Mucosa of stomach (tissue), 1 donor: ENCODE results near the gene SCML1.

ENCODE experiments used
- H3K27me3 ChIP-seq: one replicate; pipeline ENCODE4 v1.7.0; 2013; ENCODE audit warnings: mild to moderate bottlenecking, low read length; ENCODE audit not compliant: control insufficient read depth, insufficient read depth
- H3K36me3 ChIP-seq: one replicate; pipeline ENCODE4 v1.7.0; 2013; ENCODE audit warnings: low read length; ENCODE audit not compliant: control insufficient read depth, insufficient read depth
- H3K4me1 ChIP-seq: one replicate; pipeline ENCODE4 v1.7.0; 2013; ENCODE audit warnings: mild to moderate bottlenecking, low read length; ENCODE audit not compliant: control insufficient read depth, insufficient read depth
- H3K4me3 ChIP-seq: one replicate; pipeline ENCODE4 v1.7.0; 2013; ENCODE audit warnings: low read length
- H3K9ac ChIP-seq: one replicate; pipeline ENCODE4 v1.7.0; 2013; ENCODE audit warnings: mild to moderate bottlenecking, low read length, moderate library complexity
- H3K9me3 ChIP-seq: one replicate; pipeline ENCODE4 v1.7.0; 2013; ENCODE audit warnings: mild to moderate bottlenecking, low read length, moderate library complexity; ENCODE audit not compliant: control insufficient read depth
- donor health status: Pancreatic carcinoma.

The SCML1 gene

GRCh38 chrX:17718649-17719165 lies 18.6 kb upstream of the SCML1 start:
- H3K9ac ChIP-seq = no peak overlapping the region
- H3K4me3 ChIP-seq = no peak overlapping the region
- no peaks in the 10 kb centered on the region for H3K4me1 ChIP-seq
- no peaks in the 10 kb centered on the region for H3K27me3 ChIP-seq
- no peaks in the 10 kb centered on the region for H3K36me3 ChIP-seq
- no peaks in the 10 kb centered on the region for H3K9me3 ChIP-seq

- Histone ChIP-seq H3K27me3 (no peaks in the 10 kb centered on the region), H3K36me3 (no peaks in the 10 kb centered on the region)
These were observed 17.6 kb upstream of the SCML1 start for GRCh38 chrX:17719711-17720110.

GRCh38 chrX:17721715-17722114 lies 15.6 kb upstream of the SCML1 start:
- Histone ChIP-seq H3K27me3 (no peaks in the 10 kb centered on the region), H3K9me3 (no peaks in the 10 kb centered on the region), H3K4me1 (no peaks in the 10 kb centered on the region), H3K36me3 (no peaks in the 10 kb centered on the region), H3K4me3 (no peak overlapping the region), H3K9ac (no peak overlapping the region)

More at GRCh38 chrX:17719711-17720110, 17.6 kb upstream of the SCML1 start:
- Histone ChIP-seq H3K4me3 (no peak overlapping the region), H3K9ac (no peak overlapping the region), H3K4me1 (no peaks in the 10 kb centered on the region), H3K9me3 (no peaks in the 10 kb centered on the region)

- H3K4me3 ChIP-seq = no peak overlapping the region
- H3K9ac ChIP-seq = no peak overlapping the region
- no peaks in the 10 kb centered on the region for H3K27me3 ChIP-seq
- no peaks in the 10 kb centered on the region for H3K4me1 ChIP-seq
- no peaks in the 10 kb centered on the region for H3K36me3 ChIP-seq
- H3K9me3 ChIP-seq = no peaks in the 10 kb centered on the region
These were observed 12.1 kb upstream of the SCML1 start for GRCh38 chrX:17725181-17725580.

DNA sequence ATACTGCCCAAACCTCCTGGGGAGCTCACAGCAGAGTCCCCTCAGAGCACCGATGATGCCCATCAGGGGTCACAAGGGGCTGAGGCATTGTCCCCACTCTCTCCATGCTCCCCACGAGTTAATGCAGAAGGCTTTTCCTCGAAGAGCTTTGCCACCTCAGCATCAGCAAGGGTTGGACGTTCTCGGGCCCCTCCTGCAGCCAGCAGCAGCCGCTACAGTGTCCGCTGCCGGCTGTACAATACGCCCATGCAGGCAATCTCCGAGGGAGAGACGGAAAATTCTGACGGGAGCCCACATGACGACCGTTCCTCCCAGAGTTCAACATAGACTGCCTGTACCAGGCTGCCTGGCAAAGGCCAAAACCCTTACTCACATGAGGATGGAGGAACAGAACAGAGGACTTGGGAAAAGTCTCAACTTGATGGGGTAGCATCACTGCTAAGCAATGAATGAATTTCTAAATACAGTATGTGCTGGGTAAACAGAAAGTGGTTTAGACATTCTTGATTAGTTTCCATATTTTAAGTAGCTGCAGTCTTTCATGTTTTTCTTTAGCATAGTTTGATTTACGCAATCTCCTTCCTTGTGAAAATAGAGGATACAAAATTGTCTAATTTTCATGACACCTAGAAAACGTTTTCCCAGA lies 5.0 kb upstream of the SCML1 start:
- Histone ChIP-seq H3K4me1 (no peaks in the 10 kb centered on the region), H3K9ac (no peak overlapping the region), H3K36me3 (no peaks in the 10 kb centered on the region), H3K9me3 (no peaks in the 10 kb centered on the region), H3K27me3 (no peaks in the 10 kb centered on the region), H3K4me3 (no peak overlapping the region)

DNA sequence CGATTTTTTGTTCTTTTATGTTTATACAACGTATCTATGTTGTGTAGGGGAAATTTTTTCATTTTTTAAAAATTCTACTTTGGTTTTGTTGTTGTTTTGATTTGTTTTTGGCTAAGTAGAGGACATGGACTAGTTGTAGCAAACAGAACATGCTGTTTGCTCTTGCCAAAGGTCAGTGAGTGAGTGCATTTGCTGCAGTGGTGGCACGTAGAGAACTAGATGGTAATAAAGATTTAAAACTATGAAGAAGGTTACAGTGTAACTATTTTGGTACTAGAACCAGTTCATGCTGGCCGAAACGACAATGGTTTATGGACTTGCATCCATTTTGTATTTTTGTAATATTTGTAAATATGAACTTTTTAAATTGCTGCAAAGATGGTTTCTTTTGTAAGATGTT lies 1.9 kb upstream of the SCML1 start:
- H3K9me3 ChIP-seq = no peaks in the 10 kb centered on the region
- no peak overlapping the region for H3K9ac ChIP-seq
- no peaks in the 10 kb centered on the region for H3K27me3 ChIP-seq
- no peak overlapping the region for H3K4me3 ChIP-seq
- no peaks in the 10 kb centered on the region for H3K4me1 ChIP-seq
- H3K36me3 ChIP-seq = no peaks in the 10 kb centered on the region

DNA sequence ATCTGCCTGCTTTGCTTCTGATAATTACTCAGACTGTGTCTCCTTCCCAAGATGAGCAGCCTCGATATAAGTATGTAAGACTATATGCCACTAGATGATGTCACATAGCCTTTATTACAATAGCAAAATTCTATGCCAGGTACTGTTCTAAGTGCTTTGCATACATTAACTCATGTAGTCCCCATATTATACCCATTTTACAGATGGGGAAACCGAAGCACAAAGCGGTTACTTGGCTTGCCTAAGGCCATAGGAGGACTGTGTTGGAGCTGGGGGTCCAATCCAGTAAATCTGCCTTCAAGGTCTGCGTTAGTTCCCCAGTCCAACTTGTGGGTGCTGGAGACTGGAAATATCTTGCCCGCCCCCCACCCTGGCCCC lies 826 bp upstream of the SCML1 start:
- peak overlapping the region; percentile 28 for H3K9ac ChIP-seq
- no peaks in the 10 kb centered on the region for H3K9me3 ChIP-seq
- H3K27me3 ChIP-seq = no peaks in the 10 kb centered on the region
- no peaks in the 10 kb centered on the region for H3K36me3 ChIP-seq
- H3K4me3 ChIP-seq = peak overlapping the region; percentile 36
- no peaks in the 10 kb centered on the region for H3K4me1 ChIP-seq

DNA sequence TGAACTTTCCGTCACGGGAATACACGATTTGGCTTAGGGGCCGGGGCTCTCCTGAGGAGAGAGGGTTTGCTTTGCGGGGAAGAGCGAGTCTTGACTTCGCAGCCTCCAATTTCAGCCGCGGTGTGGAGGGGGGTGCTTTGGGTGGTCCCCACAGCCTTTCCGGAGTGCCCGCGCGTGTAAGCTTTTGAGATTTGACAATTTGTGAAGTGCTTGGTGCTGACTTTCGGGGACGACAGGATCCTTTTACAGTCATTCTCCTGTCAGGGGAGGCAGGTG lies 355 bp downstream of the SCML1 start:
- Histone ChIP-seq H3K4me3 (peak overlapping the region; percentile 51), H3K36me3 (no peaks in the 10 kb centered on the region), H3K27me3 (no peaks in the 10 kb centered on the region), H3K4me1 (no peaks in the 10 kb centered on the region), H3K9me3 (no peaks in the 10 kb centered on the region), H3K9ac (peak overlapping the region; percentile 80)

DNA sequence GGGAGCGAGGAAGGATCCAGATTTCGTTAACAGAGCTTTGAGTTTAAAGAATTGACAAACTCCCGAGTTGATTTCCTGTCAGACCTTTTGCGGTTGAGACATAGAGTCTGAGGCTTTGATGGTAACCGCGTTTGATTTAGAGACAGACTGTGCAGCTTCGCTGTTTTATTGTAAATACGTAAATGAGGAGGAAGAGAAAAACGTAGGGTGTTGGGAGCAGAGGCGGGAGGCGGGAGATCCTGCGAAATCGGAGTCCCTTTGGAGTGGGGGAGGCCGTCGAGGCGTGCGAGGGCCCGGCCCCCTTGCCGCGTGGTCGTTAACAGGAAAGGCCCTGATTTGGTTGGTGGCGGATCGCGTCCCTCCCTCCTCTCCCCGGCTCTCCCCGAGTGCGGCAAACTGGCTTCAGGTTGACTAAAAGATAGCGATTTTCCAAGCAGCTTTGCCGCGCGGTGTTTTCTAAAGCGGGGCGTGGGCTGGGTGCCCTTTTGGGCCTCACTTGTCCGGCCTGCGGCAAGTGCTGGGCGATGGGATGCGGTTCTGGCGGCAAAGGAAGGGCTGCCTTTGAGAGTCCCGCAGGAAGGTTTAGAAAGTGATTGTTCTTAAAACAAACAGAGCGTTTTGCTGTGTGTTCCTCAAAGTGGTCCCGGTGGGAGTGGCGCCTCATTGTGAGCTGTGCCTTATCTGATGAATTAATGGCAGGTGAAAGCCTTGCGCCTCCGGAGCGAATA lies 857 bp downstream of the SCML1 start:
- Histone ChIP-seq H3K27me3 (no peaks in the 10 kb centered on the region), H3K4me1 (no peaks in the 10 kb centered on the region), H3K9me3 (no peaks in the 10 kb centered on the region), H3K4me3 (peak overlapping the region; percentile 51), H3K9ac (peak overlapping the region; percentile 80), H3K36me3 (no peaks in the 10 kb centered on the region)

DNA sequence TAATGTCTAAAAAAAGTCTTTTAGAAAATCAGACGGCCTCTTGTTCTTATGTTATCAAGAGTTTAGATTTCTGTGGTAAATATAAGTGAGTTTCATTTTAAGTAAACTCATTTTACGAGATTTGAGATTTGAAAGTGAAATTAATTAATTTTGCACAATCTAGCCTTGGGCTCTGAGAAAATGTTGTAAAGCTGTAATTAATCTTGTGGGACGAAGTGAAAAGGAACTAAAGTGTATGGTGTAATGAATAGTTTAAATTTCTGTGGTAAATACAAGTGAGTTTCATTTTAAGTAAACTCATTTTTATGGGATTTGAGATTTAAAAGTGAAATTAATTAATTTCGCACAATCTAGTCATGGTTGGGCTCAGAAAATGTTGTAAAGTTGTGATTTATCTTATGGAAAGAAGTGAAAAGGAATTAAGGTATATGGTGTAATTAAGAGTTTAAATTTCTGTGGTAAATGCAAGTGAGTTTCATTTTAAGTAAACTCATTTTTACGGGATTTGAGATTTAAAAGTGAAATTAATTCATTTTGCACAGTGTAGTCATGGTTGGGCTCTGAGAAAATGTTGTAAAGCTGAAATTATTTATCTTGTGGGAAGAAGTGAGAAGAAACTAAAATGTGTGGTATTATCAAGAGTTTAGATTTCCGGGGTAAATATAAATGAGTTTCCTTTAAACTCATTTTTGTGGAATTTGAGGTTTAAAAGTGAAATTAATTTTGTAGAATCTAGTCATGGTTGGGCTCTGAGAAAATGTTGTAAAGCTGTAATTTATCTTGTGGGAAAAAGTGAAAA lies 1.6 kb downstream of the SCML1 start:
- peak overlapping the region; percentile 51 for H3K4me3 ChIP-seq
- H3K36me3 ChIP-seq = no peaks in the 10 kb centered on the region
- peak overlapping the region; percentile 80 for H3K9ac ChIP-seq
- H3K27me3 ChIP-seq = no peaks in the 10 kb centered on the region
- H3K4me1 ChIP-seq = no peaks in the 10 kb centered on the region
- no peaks in the 10 kb centered on the region for H3K9me3 ChIP-seq

- Histone ChIP-seq H3K4me1 (no peaks in the 10 kb centered on the region), H3K27me3 (no peaks in the 10 kb centered on the region), H3K9me3 (no peaks in the 10 kb centered on the region), H3K4me3 (no peak overlapping the region), H3K36me3 (no peaks in the 10 kb centered on the region), H3K9ac (no peak overlapping the region)
These were observed 3.1 kb downstream of the SCML1 start for GRCh38 chrX:17740137-17741122.
